HepG2 (cell line): ENCODE measurements around the gene SLC22A31. TPM values are rescaled to one million over a fixed set of nuclear protein-coding genes. Genes with fewer than 3 reads are reported as not detected.

Experiments used
- ATAC-seq: fragments of 200-7000 bp; cut with Tn5 transposase; 3 replicates; pipeline ENCODE4 v1.9.1; 2020; ENCODE audit warnings: mild to moderate bottlenecking, moderate library complexity
- BruUV-seq: library from RNA; stranded (reverse); fragments of 400-500 nt; replicated peaks from 2 replicates; lab custom pipeline; 2021; lab: Mats Ljungman, UMichigan
- CTCF ChIA-PET: fragments of 300-600 bp; formaldehyde crosslinking; extraction: SDS; loops from one replicate; lab custom pipeline; 2021; ENCODE audit warnings: low total read pairs, inconsistent platforms, low intra/inter-chr PET ratio; lab: Yijun Ruan, JAX
- POLR2A ChIA-PET: fragments of 350-600 bp; sonication (Branson Sonifier 250); formaldehyde crosslinking; loops from one replicate; lab custom pipeline; 2020; ENCODE audit warnings: antibody characterized with exemption, inconsistent platforms; lab: Yijun Ruan, JAX
- DNase-seq: peaks from one replicate; pipeline ENCODE4 v3.0.0-alpha.2; 2015; ENCODE audit warnings: low spot score
- FAIRE-seq: peaks from 3 replicates; lab custom pipeline; 2011; peaks lifted over from hg19 to GRCh38; lab: Jason Lieb, UNC
- H2AFZ ChIP-seq: one replicate; pipeline ENCODE4 v1.6.1; 2011; ENCODE audit warnings: low read length, inconsistent platforms
- H3K27ac ChIP-seq: fragments of 300-600 bp; 3 replicates; pipeline ENCODE4 v1.8.0; 2011; ENCODE audit warnings: mixed run types, mild to moderate bottlenecking, mixed read lengths, low read length, inconsistent platforms; ENCODE audit not compliant: insufficient read depth; ENCODE audit errors: extremely low read length
- H3K27me3 ChIP-seq, 2 experiments: fragments of 200-600 bp in 1 of 2; 2 replicates in 1 of 2; 3 replicates in 1 of 2; pipeline versions ENCODE4 v1.6.0 to v1.8.0; 2011; ENCODE audit warnings: low read length in 2 of 2, mild to moderate bottlenecking in 2 of 2, moderate library complexity in 2 of 2, inconsistent platforms in 1 of 2; ENCODE audit not compliant: insufficient read depth in 2 of 2, control insufficient read depth in 1 of 2
- H3K36me3 ChIP-seq, 2 experiments: fragments of 200-600 bp in 1 of 2; replicated peaks in 1 of 2; 2 replicates in 1 of 2; 3 replicates in 1 of 2; pipeline versions ENCODE4 v1.5.1 to v1.8.0; 2011; ENCODE audit warnings: low read length in 2 of 2, inconsistent platforms in 1 of 2; ENCODE audit not compliant: insufficient read depth in 2 of 2, control insufficient read depth in 1 of 2
- H3K4me1 ChIP-seq: 2 replicates; pipeline ENCODE4 v1.5.1; 2012; ENCODE audit warnings: low read length, inconsistent platforms; ENCODE audit not compliant: insufficient read depth
- H3K4me2 ChIP-seq: 2 replicates; pipeline ENCODE4 v1.6.0; 2011; ENCODE audit warnings: low read depth, low read length, inconsistent platforms
- H3K4me3 ChIP-seq, 3 experiments: fragments of 200-600 bp in 1 of 3; sonication (generic), shearing (Covaris generic) in 1 of 3; replicated peaks in 1 of 3; 2 replicates each; pipeline ENCODE4 v1.5.1; 2011 to 2016; ENCODE audit warnings: low read length in 3 of 3, inconsistent platforms in 2 of 3, low read depth in 2 of 3, mild to moderate bottlenecking in 2 of 3, control low read depth in 1 of 3, mixed read lengths in 1 of 3; ENCODE audit not compliant: insufficient read depth in 1 of 3
- H3K79me2 ChIP-seq: one replicate; pipeline ENCODE4 v1.6.1; 2011; ENCODE audit warnings: low read length, inconsistent platforms; ENCODE audit not compliant: insufficient read depth
- H3K9ac ChIP-seq: 2 replicates; pipeline ENCODE4 v1.6.0; 2011; ENCODE audit warnings: mild to moderate bottlenecking, low read depth, low read length, inconsistent platforms; ENCODE audit not compliant: insufficient read depth
- H3K9me3 ChIP-seq: 2 replicates; pipeline ENCODE4 v1.5.1; 2012; ENCODE audit warnings: mild to moderate bottlenecking, low read length
- H4K20me1 ChIP-seq: 2 replicates; pipeline ENCODE4 v1.6.0; 2011; ENCODE audit warnings: inconsistent platforms, mild to moderate bottlenecking, low read length, moderate library complexity; ENCODE audit not compliant: insufficient read depth
- AGO1 ChIP-seq: fragments of 200-400 bp; formaldehyde crosslinking; IDR thresholded peaks from 2 replicates; pipeline ENCODE4 v1.6.1; 2017; ENCODE audit warnings: mild to moderate bottlenecking, low read depth, low read length, moderate library complexity; ENCODE audit not compliant: poor library complexity, severe bottlenecking
- CHD4 ChIP-seq: fragments of 200-600 bp; sonication (generic); IDR thresholded peaks from 2 replicates; pipeline ENCODE4 v1.7.0; 2017; ENCODE audit warnings: mild to moderate bottlenecking, low read length, borderline replicate concordance
- HMG20A ChIP-seq: IDR thresholded peaks from 2 replicates; pipeline ENCODE4 v1.6.1; 2016; ENCODE audit warnings: borderline replicate concordance
- HNF4G ChIP-seq, 2 experiments: sonication (generic) in 1 of 2; formaldehyde crosslinking in 1 of 2; IDR thresholded peaks; 2 replicates each; pipeline versions ENCODE4 v1.4.0 to v1.6.1; 2011 to 2020; ENCODE audit warnings: borderline replicate concordance in 2 of 2, low read depth in 2 of 2, mild to moderate bottlenecking in 2 of 2, low read length in 1 of 2, missing genetic modification reagents in 1 of 2, moderate library complexity in 1 of 2
- HNRNPL ChIP-seq: fragments of 200-400 bp; formaldehyde crosslinking; IDR thresholded peaks from 2 replicates; pipeline ENCODE4 v1.6.1; 2017; ENCODE audit warnings: mild to moderate bottlenecking, low read depth, low read length
- POLR2A ChIP-seq, 2 experiments: IDR thresholded peaks; 2 replicates each; pipeline ENCODE4 v1.6.1; 2011; ENCODE audit warnings: low read depth in 2 of 2, low read length in 2 of 2, mild to moderate bottlenecking in 1 of 2, moderate library complexity in 1 of 2; ENCODE audit not compliant: insufficient read depth in 1 of 2
- SMAD1 ChIP-seq: sonication (generic); formaldehyde crosslinking; IDR thresholded peaks from 2 replicates; pipeline ENCODE4 v1.4.0; 2020; ENCODE audit warnings: missing genetic modification reagents, low read depth, mild to moderate bottlenecking, borderline replicate concordance
- ZNF121 ChIP-seq: sonication (generic); formaldehyde crosslinking; IDR thresholded peaks from 2 replicates; pipeline ENCODE4 v1.5.0; 2020; ENCODE audit warnings: mild to moderate bottlenecking, missing genetic modification reagents
- WGBS: methylation state at CpG from one replicate; pipeline ENCODE4 v1.1.6; 2017; ENCODE audit warnings: low lambda C conversion rate; 5-methylcytosine and 5-hydroxymethylcytosine counted together
- in situ Hi-C: cut with HindIII; loops from 2 replicates; pipeline ENCODE4 v1.10.0; 2017; ENCODE audit warnings: low pct_unique_long_range_greater_than_20kb; ENCODE audit not compliant: extremely low pct_ligation_motif_present
- intact Hi-C: fragments of 100-400 bp; cut with micrococcal nuclease; formaldehyde crosslinking; loops from one replicate; pipeline ENCODE4 v1.10.0; 2022; ENCODE audit not compliant: unreplicated experiment
- polyA plus RNA-seq, 8 experiments: library from polyadenylated mRNA; depleted of rRNA in 3 of 8; stranded (reverse) in 7 of 8; unstranded in 1 of 8; fragments of >200 nt; fragmentation: Illumina TruSeq in 4 of 8; extraction: Trizol in 4 of 8; gene quantifications; 2 replicates each; pipeline versions ENCODE4 v1.2.1 to v1.2.3, GENCODE V29; 2011 to 2016; ENCODE audit warnings: low read depth in 4 of 8, missing spikeins in 1 of 8, mixed read lengths in 1 of 8; ENCODE audit not compliant: insufficient read depth in 1 of 8
- total RNA-seq, 5 experiments: library from RNA; depleted of rRNA; stranded (reverse); fragments of >200 nt; fragmentation: Illumina TruSeq; extraction: Trizol; gene quantifications; 2 replicates each; pipeline ENCODE4 v1.2.3, GENCODE V29; 2016; ENCODE audit warnings: low read depth in 1 of 5
- TF ChIP-seq, protein P1 (sequence below): sonication (generic); formaldehyde crosslinking; IDR thresholded peaks from 2 replicates; pipeline ENCODE4 v1.8.0; 2022; ENCODE audit warnings: mild to moderate bottlenecking, missing genetic modification reagents, borderline replicate concordance
- TF ChIP-seq, protein P2 (sequence below): fragments of 450-650 bp; IDR thresholded peaks from 2 replicates; pipeline ENCODE4 v1.6.1; 2016
- TF ChIP-seq, protein P3 (sequence below): sonication (generic); formaldehyde crosslinking; IDR thresholded peaks from 2 replicates; pipeline ENCODE4 v1.8.0; 2022; ENCODE audit warnings: missing genetic modification reagents, mild to moderate bottlenecking, borderline replicate concordance
- TF ChIP-seq, protein P4 (sequence below): sonication (generic); formaldehyde crosslinking; IDR thresholded peaks from 2 replicates; pipeline ENCODE4 v1.9.0; 2022; ENCODE audit warnings: missing genetic modification reagents, mild to moderate bottlenecking, borderline replicate concordance
- TF ChIP-seq, protein P5 (sequence below): sonication (generic); formaldehyde crosslinking; IDR thresholded peaks from 2 replicates; pipeline ENCODE4 v1.5.0; 2020; ENCODE audit warnings: mild to moderate bottlenecking, missing genetic modification reagents

The SLC22A31 gene
- total and polyA plus RNA-seq, 2 of the 13 experiments (the other 11 are each of a cell fraction or from before 2014, with no cell fraction given), result 67.3 to 83.3 TPM

DNA sequence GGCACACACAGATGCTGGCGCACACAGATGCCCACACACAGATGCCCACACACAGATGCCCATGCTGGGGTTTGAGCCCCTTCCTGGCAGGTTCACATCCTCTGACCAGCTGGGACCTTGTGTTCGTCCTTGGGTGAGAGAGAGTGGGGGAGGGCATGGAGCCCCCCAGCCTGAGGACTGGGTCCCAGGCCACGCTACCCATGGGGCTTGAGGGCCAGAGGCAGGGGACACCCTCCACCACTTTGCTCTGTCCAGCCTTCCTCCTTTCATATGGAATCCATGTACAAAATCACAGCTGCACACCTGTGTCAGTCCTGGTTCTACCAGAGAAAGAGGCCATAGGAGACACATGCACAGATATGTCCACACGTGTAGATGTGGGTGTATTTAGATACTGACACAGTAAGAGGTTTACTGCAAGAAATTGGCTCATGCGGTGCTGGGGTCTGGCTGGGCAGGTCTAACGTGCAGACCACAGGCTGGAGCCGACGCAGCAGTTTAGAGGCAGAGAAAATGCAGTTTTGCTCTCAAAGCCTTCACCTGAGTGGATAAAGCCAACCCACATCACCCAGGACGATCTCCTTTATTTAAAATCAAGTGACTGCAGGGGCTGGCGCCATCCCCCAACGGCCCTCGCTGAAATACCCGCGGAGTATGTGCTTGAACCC is 10.8 kb downstream of the SLC22A31 start:
- no TSS peak for BruUV-seq
- TF ChIP-seq HNRNPL (peak; percentile 24; the same call in 1 of the 2 replicates), HNF4G (IDR thresholded peaks at IDR 0.05; ENCODE audit: borderline replicate concordance, low read depth, low read length) (no peak), HNF4G (CRISPR knock-in tag; IDR thresholded peaks at IDR 0.05; ENCODE audit: borderline replicate concordance, low read depth) (0 out of 2 replicates have a peak, but pooled peaks have one; percentile 44), SMAD1 (CRISPR knock-in tag) (0 out of 2 replicates have a peak, but pooled peaks have one; percentile 42), POLR2A (IDR thresholded peaks at IDR 0.05; ENCODE audit: insufficient read depth in 1 of 2, low read depth in 2 of 2, low read length in 2 of 2) (peak in 1 of 2 experiments; percentile 35; a peak in 1 of 4 replicates), AGO1 (peak; percentile 22), ZNF121 (CRISPR knock-in tag) (peak; percentile 69; the same call in 1 of the 2 replicates), CHD4 (0 out of 2 replicates have a peak, but pooled peaks have one; percentile 7), HMG20A (CRISPR knock-in tag) (no peak)
- TF ChIP-seq, protein P1, sequence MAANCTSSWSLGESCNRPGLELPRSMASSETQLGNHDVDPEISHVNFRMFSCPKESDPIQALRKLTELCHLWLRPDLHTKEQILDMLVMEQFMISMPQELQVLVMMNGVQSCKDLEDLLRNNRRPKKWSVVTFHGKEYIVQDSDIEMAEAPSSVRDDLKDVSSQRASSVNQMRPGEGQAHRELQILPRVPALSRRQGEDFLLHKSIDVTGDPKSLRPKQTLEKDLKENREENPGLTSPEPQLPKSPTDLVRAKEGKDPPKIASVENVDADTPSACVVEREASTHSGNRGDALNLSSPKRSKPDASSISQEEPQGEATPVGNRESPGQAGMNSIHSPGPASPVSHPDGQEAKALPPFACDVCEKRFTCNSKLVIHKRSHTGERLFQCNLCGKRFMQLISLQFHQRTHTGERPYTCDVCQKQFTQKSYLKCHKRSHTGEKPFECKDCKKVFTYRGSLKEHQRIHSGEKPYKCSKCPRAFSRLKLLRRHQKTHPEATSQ (CRISPR knock-in tag), result no peak
- TF ChIP-seq, protein P2, sequence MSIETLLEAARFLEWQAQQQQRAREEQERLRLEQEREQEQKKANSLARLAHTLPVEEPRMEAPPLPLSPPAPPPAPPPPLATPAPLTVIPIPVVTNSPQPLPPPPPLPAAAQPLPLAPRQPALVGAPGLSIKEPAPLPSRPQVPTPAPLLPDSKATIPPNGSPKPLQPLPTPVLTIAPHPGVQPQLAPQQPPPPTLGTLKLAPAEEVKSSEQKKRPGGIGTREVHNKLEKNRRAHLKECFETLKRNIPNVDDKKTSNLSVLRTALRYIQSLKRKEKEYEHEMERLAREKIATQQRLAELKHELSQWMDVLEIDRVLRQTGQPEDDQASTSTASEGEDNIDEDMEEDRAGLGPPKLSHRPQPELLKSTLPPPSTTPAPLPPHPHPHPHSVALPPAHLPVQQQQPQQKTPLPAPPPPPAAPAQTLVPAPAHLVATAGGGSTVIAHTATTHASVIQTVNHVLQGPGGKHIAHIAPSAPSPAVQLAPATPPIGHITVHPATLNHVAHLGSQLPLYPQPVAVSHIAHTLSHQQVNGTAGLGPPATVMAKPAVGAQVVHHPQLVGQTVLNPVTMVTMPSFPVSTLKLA, result peak; percentile 86
- TF ChIP-seq, protein P3, sequence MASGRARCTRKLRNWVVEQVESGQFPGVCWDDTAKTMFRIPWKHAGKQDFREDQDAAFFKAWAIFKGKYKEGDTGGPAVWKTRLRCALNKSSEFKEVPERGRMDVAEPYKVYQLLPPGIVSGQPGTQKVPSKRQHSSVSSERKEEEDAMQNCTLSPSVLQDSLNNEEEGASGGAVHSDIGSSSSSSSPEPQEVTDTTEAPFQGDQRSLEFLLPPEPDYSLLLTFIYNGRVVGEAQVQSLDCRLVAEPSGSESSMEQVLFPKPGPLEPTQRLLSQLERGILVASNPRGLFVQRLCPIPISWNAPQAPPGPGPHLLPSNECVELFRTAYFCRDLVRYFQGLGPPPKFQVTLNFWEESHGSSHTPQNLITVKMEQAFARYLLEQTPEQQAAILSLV (CRISPR knock-in tag), result 0 out of 2 replicates have a peak, but pooled peaks have one; percentile 35
- TF ChIP-seq, protein P4, sequence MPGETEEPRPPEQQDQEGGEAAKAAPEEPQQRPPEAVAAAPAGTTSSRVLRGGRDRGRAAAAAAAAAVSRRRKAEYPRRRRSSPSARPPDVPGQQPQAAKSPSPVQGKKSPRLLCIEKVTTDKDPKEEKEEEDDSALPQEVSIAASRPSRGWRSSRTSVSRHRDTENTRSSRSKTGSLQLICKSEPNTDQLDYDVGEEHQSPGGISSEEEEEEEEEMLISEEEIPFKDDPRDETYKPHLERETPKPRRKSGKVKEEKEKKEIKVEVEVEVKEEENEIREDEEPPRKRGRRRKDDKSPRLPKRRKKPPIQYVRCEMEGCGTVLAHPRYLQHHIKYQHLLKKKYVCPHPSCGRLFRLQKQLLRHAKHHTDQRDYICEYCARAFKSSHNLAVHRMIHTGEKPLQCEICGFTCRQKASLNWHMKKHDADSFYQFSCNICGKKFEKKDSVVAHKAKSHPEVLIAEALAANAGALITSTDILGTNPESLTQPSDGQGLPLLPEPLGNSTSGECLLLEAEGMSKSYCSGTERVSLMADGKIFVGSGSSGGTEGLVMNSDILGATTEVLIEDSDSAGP (CRISPR knock-in tag), result 0 out of 2 replicates have a peak, but pooled peaks have one; percentile 6
- TF ChIP-seq, protein P5, sequence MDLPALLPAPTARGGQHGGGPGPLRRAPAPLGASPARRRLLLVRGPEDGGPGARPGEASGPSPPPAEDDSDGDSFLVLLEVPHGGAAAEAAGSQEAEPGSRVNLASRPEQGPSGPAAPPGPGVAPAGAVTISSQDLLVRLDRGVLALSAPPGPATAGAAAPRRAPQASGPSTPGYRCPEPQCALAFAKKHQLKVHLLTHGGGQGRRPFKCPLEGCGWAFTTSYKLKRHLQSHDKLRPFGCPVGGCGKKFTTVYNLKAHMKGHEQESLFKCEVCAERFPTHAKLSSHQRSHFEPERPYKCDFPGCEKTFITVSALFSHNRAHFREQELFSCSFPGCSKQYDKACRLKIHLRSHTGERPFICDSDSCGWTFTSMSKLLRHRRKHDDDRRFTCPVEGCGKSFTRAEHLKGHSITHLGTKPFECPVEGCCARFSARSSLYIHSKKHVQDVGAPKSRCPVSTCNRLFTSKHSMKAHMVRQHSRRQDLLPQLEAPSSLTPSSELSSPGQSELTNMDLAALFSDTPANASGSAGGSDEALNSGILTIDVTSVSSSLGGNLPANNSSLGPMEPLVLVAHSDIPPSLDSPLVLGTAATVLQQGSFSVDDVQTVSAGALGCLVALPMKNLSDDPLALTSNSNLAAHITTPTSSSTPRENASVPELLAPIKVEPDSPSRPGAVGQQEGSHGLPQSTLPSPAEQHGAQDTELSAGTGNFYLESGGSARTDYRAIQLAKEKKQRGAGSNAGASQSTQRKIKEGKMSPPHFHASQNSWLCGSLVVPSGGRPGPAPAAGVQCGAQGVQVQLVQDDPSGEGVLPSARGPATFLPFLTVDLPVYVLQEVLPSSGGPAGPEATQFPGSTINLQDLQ (CRISPR knock-in tag), result no peak

More for the DNA sequence above, 10.8 kb downstream of the SLC22A31 start:
- no peak overlapping the region for H2AFZ ChIP-seq
- H4K20me1 ChIP-seq, result peaks cover 44% of the 10 kb centered on the region
- H3K36me3 ChIP-seq, result no peaks in the 10 kb centered on the region
- DNase-seq (no peak), ATAC-seq (no peak), FAIRE-seq (peak; percentile 32)
- H3K9me3 ChIP-seq, result no peaks in the 10 kb centered on the region
- CTCF ChIA-PET, result no interaction called here
- POLR2A ChIA-PET, result no interaction called here
- WGBS, result 17% methylated on average over 11 of the region's 14 CpGs
- H3K4me3 ChIP-seq, result peak overlapping the region in 1 of 3 experiments; percentile 86; a peak in 2 of 6 replicates
- intact Hi-C loops, result no loop called here
- peaks cover 0 to 11% of the 10 kb centered on the region in 2 experiments; a peak in 3 of 5 replicates for H3K27me3 ChIP-seq
- peak overlapping the region; percentile 99 for H3K27ac ChIP-seq
- in situ Hi-C loops, result no loop called here
- H3K4me2 ChIP-seq, result peak overlapping the region; percentile 94
- peaks cover 6% of the 10 kb centered on the region for H3K79me2 ChIP-seq
- H3K9ac ChIP-seq, result peak overlapping the region; percentile 82
- peaks cover 37% of the 10 kb centered on the region for H3K4me1 ChIP-seq
